WERI-Rb-1 (cell line): ENCODE data around the gene COL4A6.

Experiments used
- DNase-seq: peaks from one replicate; pipeline ENCODE4 v3.0.0-alpha.2; 2020
- H3K27ac ChIP-seq: fragments of 250-450 bp; sonication (Bioruptor Pico); 2 replicates; pipeline ENCODE4 v1.5.1; 2020; ENCODE audit warnings: mild to moderate bottlenecking, moderate library complexity
- H3K27me3 ChIP-seq: fragments of 250-450 bp; sonication (Bioruptor Pico); 2 replicates; pipeline ENCODE4 v1.5.1; 2021; ENCODE audit warnings: mild to moderate bottlenecking, low read depth, moderate library complexity; ENCODE audit not compliant: insufficient read depth, severe bottlenecking
- H3K36me3 ChIP-seq: fragments of 250-450 bp; sonication (Bioruptor Pico); 2 replicates; pipeline ENCODE4 v1.5.1; 2020; ENCODE audit warnings: mild to moderate bottlenecking, moderate library complexity
- H3K4me3 ChIP-seq: 2 replicates; pipeline ENCODE4 v1.5.1; 2011; ENCODE audit warnings: low read depth, mild to moderate bottlenecking, control low read depth, low read length
- H3K9me3 ChIP-seq: fragments of 250-450 bp; sonication (Bioruptor Pico); 2 replicates; pipeline ENCODE4 v1.5.1; 2021; ENCODE audit warnings: mild to moderate bottlenecking, moderate library complexity; ENCODE audit not compliant: severe bottlenecking
- CTCF ChIP-seq: IDR thresholded peaks from 2 replicates; pipeline ENCODE4 v1.5.1; 2011; ENCODE audit warnings: low read depth, mild to moderate bottlenecking, control low read depth, inconsistent platforms, low read length

The COL4A6 gene

GRCh38 chrX:108267557-108267956 lies 170.7 kb downstream of the COL4A6 start:
- H3K4me3 ChIP-seq, result no peak overlapping the region
- H3K36me3 ChIP-seq, result no peaks in the 10 kb centered on the region
- peaks cover 16% of the 10 kb centered on the region for H3K27me3 ChIP-seq
- DNase-seq, result no peak
- no peak for TF ChIP-seq CTCF
- H3K9me3 ChIP-seq, result peaks cover 4% of the 10 kb centered on the region
- no peak overlapping the region for H3K27ac ChIP-seq

GRCh38 chrX:108264376-108264775 lies 173.8 kb downstream of the COL4A6 start:
- Histone ChIP-seq H3K36me3 (no peaks in the 10 kb centered on the region), H3K27me3 (peaks cover 10% of the 10 kb centered on the region), H3K4me3 (no peak overlapping the region), H3K27ac (no peak overlapping the region), H3K9me3 (peaks cover 4% of the 10 kb centered on the region)
- DNase-seq, result no peak
- TF ChIP-seq CTCF, result no peak

- no peak for DNase-seq
- no peak overlapping the region for H3K27ac ChIP-seq
- H3K27me3 ChIP-seq, result peaks cover 10% of the 10 kb centered on the region
- TF ChIP-seq CTCF, result no peak
- H3K36me3 ChIP-seq, result no peaks in the 10 kb centered on the region
- no peak overlapping the region for H3K4me3 ChIP-seq
- no peaks in the 10 kb centered on the region for H3K9me3 ChIP-seq
These were observed 176.5 kb downstream of the COL4A6 start for GRCh38 chrX:108261549-108262203.

GRCh38 chrX:108257556-108257955 lies 180.7 kb downstream of the COL4A6 start:
- Histone ChIP-seq H3K36me3 (no peaks in the 10 kb centered on the region), H3K4me3 (no peak overlapping the region), H3K9me3 (no peaks in the 10 kb centered on the region), H3K27me3 (peaks cover 18% of the 10 kb centered on the region), H3K27ac (no peak overlapping the region)
- no peak for DNase-seq
- no peak for TF ChIP-seq CTCF

- Histone ChIP-seq H3K27me3 (peaks cover 39% of the 10 kb centered on the region), H3K9me3 (peaks cover 3% of the 10 kb centered on the region), H3K4me3 (no peak overlapping the region), H3K27ac (no peak overlapping the region), H3K36me3 (no peaks in the 10 kb centered on the region)
- no peak for DNase-seq
- TF ChIP-seq CTCF, result no peak
These were observed 183.6 kb downstream of the COL4A6 start for GRCh38 chrX:108254636-108255035.
